GM18499 (cell line): ENCODE measurements around the gene DOCK2.
"Not testable (repeated sequence)": the region's sequence is repeated elsewhere in the genome, so short reads cannot be mapped to it uniquely, and the experiment has no call there.

Experiments used
- ATAC-seq: cut with Tn5 transposase; IDR thresholded peaks from one replicate; pipeline ENCODE4 v1.9.1; 2021; ENCODE audit warnings: moderate number of reproducible peaks; ENCODE audit not compliant: insufficient read depth, unreplicated experiment

Gene DOCK2

DNA sequence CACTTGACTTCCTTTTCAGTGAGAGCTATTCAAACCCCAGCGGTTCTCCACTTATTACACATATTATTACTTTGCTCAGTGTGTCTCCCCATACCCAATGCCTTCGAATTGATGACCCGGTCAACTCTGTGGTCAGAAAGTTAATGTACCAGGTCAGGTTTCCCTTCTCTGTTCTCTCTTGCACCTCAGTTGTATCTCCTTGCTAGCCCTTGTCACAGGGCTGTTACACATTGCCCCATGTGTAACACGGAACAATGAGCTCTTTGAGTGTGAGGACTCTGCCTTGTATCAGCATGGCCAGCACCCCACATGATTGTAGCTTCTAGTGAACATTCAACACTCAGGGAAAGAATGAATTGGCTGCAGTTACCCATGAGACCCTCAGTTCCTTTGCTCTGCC, 73.6 kb downstream of the DOCK2 start:
- ATAC-seq: no peak

DNA sequence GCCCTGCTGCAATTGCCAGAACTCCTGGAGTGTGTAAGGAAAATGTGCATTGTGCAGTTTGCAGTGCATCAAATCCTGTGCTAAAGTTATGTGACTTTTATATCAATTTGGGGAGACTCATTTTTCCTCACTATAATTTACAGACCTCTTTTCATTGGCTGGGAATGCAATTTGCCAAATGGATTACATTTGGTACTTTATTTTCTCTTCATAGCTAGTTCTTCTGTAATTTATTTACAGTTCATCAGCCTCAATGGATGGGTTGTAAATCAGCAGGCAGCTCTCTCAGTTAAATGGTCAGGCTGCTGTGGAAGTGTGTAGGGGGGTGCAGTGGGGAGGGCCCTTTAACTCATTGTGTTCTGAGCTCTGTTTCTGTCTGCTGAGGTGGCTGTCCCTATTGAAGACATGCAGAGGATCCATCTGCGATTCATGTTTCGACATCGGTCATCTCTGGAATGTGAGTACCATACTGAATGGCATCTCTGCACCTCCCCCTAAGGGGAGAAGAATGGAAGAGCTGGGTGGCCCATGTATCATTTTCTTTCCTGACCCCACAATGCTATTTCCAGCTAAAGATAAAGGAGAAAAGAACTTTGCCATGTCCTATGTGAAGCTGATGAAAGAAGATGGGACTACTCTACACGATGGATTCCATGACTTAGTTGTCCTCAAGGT, 74.6 kb downstream of the DOCK2 start:
- ATAC-seq: no peak

DNA sequence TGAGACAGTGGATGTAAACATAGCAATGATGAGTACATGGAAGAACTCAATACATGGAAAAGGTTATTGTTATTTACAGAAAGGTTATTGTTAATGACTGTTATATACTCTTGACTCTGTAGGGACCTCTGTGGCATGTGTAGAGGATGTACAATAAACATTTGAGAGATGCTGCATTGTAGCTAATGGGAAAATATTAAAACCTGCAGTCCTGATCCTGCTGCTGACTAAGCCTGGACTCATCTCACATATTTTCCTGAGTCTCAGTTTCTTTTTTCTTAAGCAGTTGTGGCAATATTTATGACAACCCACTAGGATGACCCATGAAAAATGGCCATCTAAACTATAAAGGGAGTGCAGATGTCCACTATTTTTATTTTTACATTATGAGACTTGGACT, 75.4 kb downstream of the DOCK2 start:
- ATAC-seq: no peak

DNA sequence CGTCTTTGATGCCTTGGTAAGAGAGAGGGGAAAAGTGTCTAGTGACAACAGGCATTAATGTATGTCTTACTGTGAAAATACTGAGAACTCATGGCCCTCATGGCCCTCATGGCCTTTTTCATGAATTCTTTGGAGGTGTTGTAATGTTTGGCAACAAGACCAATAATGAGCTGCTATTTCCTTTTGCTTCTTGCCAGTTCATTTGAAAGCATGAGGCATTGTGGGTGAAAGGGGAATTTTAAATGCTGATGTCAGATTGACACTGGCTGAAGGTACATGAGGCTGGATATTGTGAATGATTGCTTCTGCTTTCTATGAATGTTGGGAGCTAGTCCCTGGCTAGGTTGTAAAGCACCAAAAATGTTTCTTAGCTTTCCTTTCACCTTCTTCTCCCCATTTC, 79.2 kb downstream of the DOCK2 start:
- ATAC-seq: no peak

DNA sequence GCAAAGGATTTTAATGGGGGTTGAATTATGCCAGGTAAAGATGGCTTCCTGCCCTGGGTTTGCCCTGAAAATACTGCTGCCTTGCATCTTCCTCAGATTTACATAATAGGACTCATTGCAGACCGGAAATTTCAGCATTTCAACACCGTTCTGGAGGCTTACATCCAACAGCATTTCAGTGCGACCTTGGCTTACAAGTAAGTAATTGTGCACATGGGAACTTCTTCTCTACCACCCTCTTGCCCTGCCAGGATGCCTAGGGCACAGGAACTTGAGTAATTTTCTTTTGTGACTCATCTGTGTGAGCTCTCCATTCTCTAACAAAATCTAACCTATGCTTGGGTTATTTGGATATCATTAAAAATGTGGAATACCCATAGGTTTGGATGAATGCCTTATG, 80.2 kb downstream of the DOCK2 start:
- no peak for ATAC-seq

DNA sequence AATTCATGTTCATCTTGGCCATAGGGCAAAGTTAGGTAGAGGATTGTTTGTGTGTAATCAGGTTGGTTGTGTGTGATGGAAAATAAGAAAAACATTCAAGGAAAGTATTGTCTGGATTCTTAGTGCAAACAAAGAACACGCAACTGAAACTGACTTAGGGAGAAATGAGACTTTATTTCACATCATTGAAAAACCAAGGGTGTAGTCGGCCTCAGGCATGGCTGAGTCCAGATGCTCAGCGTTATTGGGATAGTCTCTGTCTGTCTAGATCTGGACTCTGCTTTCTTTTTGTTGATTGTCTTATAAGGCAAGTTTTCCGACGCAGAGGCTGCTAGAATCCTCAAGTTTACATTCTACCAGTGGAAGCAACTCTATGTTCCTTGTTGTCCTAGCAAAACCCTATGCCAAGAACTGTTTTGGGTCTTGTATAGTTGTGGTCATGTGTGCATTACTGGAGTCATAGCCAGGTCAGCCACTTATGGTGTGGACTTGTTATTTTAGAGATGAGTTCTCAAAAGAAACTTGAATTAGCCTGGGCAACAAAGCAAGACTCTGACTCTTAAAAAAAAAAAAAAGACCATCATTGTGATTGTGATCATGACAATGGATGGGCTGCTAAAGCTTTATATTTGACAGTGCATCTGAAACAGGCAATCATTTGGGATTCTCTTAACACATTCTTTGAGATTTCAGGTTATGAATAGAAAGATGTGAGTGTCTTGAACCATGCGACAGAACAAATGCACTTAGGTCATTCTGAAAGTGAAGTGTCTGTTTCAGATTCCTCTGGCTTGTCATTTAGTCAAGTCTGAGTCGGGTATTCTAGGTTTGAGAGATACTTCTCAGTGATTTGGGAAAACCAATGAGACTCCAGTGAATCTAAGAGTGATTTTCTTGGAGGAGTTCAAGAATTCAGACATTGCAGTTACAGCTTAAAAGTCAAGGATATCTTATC, 82.6 kb downstream of the DOCK2 start:
- ATAC-seq: peak; percentile 65

DNA sequence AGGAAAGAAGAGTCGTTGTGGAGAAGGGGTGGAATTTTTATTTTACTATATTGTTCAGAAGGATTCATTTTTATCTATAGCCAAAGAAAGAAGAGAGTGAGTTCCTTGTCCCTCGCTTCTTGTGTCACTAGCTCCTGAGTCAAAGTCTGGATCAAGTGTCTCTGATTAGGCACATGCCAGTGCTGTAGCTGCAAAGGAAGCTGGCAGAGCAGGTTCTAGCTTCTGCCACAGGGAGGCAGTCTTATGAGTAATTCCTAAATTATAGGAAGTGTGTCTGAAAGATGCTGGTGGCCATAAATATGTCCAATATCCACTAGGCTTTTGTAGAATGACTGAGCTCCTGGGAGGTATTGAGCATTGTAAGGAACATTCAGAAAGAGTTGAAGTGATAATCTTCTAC, 84.7 kb downstream of the DOCK2 start:
- ATAC-seq: no peak

DNA sequence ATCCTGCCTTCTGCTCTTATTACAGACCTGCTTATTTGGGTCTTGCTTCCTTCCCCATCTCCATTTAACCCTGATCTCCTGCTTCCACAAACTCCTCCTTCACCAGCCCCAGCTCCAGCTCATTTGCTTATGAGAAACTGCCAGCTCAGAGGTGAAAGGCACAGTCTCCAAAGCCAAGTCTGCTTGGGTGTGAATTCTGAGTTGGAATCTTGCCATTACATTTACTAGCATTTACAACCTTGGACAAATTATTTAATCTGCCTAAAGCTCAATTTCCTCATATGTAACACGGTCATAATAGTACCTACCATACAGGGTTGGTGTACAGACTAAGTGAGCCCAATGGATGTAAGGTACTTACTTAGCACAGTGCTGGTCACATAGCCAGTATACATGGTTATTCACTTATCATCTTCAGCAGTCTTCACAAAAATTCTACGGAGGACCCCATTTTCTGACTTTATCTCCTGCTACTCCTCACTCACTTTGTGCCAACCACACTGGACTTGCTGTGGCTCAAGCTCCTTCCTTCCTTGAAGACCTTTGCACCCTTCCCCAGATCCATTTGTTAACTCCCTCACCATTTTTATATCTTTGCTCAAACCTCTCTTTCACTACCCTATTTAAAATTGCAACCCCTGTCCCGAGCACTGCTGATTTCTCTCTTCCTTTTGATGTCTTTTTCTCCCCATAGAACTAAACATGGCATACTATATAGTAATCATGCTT, 86.2 kb downstream of the DOCK2 start:
- no peak for ATAC-seq

DNA sequence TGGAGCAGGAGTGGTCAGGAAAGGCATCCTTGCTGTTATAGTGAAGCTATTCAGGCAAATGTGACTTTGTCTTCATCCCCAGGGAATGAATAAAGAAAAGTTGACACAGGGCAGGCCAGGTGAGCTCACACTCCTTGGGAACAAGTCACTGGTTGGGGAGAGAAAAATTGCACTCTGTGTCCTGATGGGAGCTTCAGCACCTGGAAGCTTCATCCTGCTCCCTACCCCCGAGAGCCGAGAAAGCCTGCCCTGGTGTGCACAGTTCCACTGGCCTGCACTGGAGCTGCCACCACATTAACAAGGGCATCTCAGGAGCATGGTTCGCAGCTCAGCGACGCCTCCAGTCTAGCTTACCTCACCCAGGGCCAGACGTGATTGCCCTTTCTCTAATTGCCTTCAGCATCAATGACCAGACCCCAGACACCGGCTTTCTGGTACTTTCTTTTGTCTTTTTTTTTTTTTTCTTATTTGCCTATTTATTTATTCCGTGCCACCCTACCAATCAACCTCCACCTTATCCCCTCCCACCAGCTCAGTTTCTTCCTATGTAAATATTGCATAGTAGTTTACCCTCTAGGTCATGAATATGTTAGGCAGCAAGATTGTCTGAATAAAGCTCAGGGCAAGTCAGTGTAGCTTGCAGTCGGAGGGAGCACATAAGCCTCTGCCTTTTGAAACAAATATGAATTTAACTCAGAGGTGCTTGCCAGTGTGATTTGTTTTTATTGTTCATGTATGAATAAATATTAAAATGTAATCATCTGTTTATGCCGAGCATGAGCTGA, 87.4 kb downstream of the DOCK2 start:
- ATAC-seq: no peak

DNA sequence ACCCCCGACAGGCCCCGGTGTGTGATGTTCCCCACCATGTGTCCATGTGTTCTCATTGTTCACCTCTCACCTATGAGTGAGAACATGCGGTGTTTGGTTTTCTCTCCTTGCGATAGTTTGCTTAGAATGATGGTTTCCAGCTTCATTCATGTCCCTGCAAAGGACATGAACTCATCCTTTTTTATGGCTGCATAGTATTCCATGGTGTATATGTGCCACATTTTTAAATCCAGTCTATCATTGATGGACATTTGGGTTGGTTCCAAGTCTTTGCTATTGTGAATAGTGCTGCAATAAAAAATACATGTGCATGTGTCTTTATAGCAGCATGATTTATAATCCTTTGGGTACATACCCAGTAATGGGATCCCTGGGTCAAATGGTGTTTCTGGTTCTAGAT, 88.6 kb downstream of the DOCK2 start:
- not testable (repeated sequence) for ATAC-seq

DNA sequence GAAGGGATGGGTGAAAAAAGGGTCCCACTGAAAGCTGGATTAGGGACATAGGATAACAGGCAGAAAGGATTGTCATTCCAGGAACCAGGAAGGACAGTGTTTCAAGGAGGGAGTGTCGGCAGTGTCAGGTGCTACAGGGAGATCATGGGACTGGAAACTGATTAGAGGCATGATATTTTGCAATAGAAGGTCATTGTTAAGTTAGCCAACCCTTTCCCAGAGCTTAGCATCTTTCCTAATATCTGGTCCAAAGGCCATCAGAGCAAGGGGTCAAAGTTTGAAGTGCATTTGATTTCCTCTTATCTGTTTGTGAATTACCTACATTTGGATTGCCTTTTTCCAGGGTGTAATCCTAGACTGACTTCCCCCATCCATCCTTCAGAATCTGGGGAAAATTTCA, 91.3 kb downstream of the DOCK2 start:
- ATAC-seq: no peak

DNA sequence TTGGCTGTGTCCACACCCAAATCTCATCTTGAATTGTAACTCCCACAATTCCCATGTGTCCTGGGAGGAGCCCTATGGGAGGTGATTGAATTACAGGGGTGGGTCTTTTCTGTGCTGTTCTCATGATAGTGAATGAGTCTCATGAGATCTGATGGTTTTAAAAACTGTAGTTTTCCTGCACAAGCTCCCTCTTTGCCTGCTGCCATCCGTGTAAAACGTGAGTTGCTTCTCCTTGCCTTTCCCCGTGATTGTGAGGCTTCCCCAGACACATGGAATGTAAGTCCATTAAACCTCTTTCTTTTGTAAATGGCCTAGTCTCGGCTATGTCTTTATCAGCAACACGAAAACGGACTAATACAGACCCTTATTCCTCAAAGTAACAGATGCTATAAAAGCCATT, 94.1 kb downstream of the DOCK2 start:
- no peak for ATAC-seq

DNA sequence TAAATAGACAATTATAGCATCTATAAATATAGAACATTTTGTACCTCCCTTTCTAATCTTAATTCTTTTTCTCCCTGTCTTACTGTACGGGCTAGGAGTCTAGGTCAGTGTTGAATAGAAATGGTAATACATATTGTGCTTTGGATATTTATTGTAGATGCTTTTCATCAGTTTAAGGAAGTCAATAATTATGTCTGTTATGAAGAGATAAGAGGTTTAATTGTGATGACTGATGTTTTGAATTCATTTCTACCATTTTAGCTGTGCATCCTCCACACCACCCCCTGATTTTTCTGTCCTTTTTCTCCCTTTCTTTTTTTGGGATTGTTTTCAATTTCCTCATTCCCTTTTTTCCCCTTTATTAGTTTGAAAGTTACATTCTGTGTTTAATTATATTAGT, 95.8 kb downstream of the DOCK2 start:
- no peak for ATAC-seq

DNA sequence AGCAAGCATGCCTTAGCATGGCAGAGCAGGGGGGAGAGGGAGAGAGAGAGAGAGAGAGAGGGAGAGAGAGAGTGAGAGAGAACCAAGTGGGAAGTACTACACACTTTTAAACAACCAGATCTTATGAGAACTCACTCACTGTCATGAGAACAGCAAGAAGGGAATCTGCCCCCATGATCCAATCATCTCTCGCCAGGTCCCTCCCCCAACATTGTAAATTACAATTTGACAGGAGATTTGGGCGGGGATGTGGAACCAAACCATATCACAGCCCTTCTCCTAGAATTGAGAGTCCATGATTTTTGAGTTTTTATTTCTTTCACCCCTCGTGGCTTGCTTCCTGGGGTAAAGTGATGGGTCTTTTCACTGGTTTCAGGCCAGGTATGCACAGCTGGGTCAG, 98.8 kb downstream of the DOCK2 start:
- no peak for ATAC-seq

DNA sequence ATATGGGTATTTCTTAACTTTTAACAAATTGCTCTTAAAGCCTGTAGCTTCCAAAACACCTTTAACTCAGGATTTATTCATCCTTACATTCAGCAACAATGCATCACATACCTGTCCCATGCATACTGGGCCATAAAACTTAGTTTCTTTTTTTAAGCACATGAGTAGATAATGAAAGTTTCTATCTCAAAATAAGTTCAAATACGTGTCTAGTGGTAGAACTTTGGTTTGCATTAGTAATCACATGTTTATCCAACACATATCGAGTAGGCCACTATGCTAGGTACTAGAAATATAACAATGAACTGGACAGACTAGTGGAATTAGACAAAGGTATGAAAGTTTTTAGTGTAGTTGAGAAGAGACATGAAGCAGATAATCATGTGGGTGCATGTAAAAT, 99.6 kb downstream of the DOCK2 start:
- peak; percentile 54 for ATAC-seq

DNA sequence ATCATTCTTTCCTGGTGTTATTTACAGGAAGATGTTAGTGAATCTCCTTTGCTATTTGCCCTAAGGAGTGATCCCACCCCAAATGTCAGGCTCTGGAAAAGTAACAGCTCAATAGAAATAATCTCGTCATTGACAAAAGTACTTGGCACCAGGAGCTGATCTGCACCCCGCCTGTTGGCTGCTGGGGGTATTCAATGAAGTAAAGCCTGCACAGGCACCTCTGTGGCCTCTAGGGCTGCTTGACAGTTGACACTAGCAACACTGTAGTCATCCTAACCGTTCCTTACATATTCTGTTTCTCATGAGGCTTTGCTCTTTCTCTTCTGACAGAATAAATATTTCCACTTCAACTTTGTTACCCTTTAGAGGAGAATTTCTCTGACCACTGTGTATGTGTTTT, 103.4 kb downstream of the DOCK2 start:
- no peak for ATAC-seq

DNA sequence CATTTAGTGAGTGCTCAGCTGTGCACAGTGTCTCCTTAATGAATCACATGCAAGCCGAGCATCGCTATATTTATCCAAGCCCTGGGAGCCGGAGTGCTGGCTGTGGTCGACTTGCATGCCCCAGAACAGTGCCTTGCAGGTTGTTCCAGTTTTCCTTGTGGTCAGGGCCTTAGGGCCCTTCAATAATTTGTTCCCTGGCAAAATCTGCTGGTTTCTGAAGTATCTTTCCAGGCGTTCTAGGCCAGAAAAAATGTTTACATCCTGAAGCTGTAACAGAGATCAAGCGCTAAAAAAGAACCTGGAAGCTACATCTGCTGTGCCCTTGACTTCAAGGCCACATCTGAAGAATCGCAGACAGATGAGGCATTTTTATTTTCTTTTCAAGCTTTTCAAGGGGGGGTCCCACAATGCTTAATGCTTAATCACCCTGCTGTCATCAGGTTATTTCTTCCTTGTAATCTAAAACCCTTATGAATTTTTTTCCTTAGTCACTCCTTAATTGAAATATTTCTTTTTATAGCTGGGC, 105.8 kb downstream of the DOCK2 start:
- no peak for ATAC-seq

DNA sequence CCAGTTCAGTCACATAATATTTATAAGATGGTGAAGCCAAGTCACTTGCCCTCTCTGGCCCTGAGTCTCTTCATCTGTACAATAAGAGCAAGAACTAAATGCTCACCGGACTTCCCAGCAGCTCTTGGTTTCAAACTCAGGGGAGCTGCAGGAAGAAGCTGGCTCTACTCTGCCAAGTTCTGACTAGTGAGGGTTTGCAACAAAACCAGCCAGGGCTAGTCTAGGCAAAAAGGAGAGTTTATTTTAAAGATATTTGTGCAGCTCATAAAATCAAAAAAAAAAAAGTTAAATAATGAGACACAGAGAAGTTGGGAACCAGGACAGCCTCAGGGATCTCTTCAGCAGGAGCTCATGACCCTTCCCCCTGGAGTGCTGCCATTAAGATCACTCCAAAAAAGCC, 107.3 kb downstream of the DOCK2 start:
- ATAC-seq: no peak

DNA sequence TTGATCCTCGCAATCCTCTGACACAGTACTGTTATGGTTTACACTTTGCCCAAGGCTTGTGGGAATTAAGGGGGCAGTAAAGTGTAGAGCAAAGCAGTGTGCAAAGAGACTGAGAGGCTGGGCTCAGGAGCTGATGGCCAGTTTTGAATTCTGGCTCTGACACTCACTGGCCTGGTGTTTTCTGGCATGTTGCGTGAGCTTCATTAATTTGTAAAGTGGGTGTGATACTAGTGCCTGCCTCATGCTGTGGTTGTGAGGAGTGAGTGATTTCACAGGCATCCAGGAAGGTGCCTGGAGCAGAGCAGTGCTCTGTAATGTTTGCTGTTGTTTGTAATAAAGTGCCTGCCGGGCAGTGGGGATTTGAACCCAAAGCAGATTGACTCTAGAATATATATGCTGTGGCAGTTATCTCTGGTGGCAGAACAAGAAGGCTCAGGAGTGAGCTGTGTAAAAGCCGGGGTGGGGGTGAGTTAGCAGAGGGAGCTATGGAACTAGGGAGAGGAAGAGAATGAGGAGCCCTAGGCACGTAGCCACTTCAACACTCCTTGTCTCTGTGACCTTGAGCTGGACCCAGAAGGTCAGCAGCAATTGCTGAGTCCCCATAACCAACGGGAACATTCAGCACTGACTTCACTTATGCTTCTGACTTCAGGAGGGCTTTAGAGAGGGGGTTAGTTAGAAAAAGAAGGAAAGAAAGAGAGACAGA, 108.5 kb downstream of the DOCK2 start:
- ATAC-seq: no peak
